ENCODE results near the gene RBM4. TPM values are rescaled to one million over a fixed set of nuclear protein-coding genes. Genes with fewer than 3 reads are reported as not detected.
A peak's percentile ranks its signal among the peaks of the same experiment; 100 is the strongest.

The RBM4 gene
- total and polyA plus RNA-seq, 2 of the 13 experiments (the other 11 are each of a cell fraction or from before 2014, with no cell fraction given), result 126 to 136 TPM

GRCh38 chr11:66592457-66593302 lies 45.8 kb upstream of the RBM4 start, which contains the start of the genes CCDC87 and CCS (continued):
- TF ChIP-seq, protein P1, sequence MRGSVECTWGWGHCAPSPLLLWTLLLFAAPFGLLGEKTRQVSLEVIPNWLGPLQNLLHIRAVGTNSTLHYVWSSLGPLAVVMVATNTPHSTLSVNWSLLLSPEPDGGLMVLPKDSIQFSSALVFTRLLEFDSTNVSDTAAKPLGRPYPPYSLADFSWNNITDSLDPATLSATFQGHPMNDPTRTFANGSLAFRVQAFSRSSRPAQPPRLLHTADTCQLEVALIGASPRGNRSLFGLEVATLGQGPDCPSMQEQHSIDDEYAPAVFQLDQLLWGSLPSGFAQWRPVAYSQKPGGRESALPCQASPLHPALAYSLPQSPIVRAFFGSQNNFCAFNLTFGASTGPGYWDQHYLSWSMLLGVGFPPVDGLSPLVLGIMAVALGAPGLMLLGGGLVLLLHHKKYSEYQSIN (CRISPR knock-in tag; IDR thresholded peaks at IDR 0.05; ENCODE audit: borderline replicate concordance), result no peak
- TF ChIP-seq THYN1 (CRISPR knock-in tag; IDR thresholded peaks at IDR 0.05; ENCODE audit: borderline replicate concordance, low read depth) (no peak), MTERF4 (CRISPR knock-in tag; IDR thresholded peaks at IDR 0.05) (peak; percentile 94), RXRA (CRISPR knock-in tag; IDR thresholded peaks at IDR 0.05) (peak; percentile 63; the same call in 1 of the 2 replicates), FLYWCH1 (CRISPR knock-in tag; IDR thresholded peaks at IDR 0.05) (no peak), MEIS1 (CRISPR knock-in tag; IDR thresholded peaks at IDR 0.05; ENCODE audit: borderline replicate concordance) (no peak), SIX4 (CRISPR knock-in tag; IDR thresholded peaks at IDR 0.05) (no peak), TBX3 (IDR thresholded peaks at IDR 0.05; ENCODE audit: borderline replicate concordance) (no peak), ZNF350 (CRISPR knock-in tag; IDR thresholded peaks at IDR 0.05; ENCODE audit: borderline replicate concordance, low read depth) (peak; percentile 87; the same call in 1 of the 2 replicates), ZSCAN25 (CRISPR knock-in tag; IDR thresholded peaks at IDR 0.05) (peak; percentile 59; the same call in 1 of the 2 replicates)
- TF ChIP-seq, protein P2, sequence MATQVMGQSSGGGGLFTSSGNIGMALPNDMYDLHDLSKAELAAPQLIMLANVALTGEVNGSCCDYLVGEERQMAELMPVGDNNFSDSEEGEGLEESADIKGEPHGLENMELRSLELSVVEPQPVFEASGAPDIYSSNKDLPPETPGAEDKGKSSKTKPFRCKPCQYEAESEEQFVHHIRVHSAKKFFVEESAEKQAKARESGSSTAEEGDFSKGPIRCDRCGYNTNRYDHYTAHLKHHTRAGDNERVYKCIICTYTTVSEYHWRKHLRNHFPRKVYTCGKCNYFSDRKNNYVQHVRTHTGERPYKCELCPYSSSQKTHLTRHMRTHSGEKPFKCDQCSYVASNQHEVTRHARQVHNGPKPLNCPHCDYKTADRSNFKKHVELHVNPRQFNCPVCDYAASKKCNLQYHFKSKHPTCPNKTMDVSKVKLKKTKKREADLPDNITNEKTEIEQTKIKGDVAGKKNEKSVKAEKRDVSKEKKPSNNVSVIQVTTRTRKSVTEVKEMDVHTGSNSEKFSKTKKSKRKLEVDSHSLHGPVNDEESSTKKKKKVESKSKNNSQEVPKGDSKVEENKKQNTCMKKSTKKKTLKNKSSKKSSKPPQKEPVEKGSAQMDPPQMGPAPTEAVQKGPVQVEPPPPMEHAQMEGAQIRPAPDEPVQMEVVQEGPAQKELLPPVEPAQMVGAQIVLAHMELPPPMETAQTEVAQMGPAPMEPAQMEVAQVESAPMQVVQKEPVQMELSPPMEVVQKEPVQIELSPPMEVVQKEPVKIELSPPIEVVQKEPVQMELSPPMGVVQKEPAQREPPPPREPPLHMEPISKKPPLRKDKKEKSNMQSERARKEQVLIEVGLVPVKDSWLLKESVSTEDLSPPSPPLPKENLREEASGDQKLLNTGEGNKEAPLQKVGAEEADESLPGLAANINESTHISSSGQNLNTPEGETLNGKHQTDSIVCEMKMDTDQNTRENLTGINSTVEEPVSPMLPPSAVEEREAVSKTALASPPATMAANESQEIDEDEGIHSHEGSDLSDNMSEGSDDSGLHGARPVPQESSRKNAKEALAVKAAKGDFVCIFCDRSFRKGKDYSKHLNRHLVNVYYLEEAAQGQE (IDR thresholded peaks at IDR 0.05; ENCODE audit: borderline replicate concordance in 1 of 2, low read depth in 1 of 2, low read length in 2 of 2), result no peak
- TF ChIP-seq, protein P3, sequence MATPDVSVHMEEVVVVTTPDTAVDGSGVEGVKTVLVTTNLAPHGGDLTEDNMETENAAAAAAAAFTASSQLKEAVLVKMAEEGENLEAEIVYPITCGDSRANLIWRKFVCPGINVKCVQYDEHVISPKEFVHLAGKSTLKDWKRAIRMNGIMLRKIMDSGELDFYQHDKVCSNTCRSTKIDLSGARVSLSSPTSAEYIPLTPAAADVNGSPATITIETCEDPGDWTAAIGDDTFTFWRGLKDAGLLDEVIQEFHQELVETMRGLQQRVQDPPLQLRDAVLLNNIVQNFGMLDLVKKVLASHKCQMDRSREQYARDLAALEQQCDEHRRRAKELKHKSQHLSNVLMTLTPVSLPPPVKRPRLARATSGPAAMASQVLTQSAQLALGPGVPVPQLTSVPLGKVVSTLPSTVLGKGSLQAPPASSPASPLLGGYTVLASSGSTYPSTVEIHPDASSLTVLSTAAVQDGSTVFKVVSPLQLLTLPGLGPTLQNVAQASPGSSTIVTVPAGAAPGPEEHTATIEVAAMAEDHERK (CRISPR knock-in tag; IDR thresholded peaks at IDR 0.05; ENCODE audit: low read depth), result peak; percentile 35; the same call in 1 of the 2 replicates

All from HepG2 (cell line).